NCI-H2227 (cell line): ENCODE measurements around the gene SPATC1L.

ENCODE experiments used
- DNase-seq: peaks from one replicate; lab custom pipeline; 2025; ENCODE audit not compliant: unreplicated experiment; lab: John Stamatoyannopoulos, UW

SPATC1L gene

DNA sequence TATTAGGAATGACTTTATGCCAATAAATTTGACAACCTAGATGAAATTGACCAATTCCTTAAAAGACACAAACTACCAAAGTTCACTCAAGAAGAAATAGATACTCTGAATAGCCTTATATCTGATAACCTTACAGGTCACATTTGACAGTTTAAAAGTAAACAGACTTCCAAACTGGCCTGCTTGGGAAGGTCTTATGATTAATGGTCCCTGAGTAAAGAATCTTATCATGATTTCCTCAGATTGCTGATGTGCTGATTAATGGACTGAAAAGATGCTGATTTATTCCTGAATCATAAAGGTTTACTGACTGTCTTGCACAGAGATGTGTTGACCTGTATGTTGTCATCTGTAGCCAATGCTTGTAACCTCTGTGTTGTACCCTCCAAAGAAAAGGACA lies 19.2 kb downstream of the SPATC1L start:
- DNase-seq = no peak

DNA sequence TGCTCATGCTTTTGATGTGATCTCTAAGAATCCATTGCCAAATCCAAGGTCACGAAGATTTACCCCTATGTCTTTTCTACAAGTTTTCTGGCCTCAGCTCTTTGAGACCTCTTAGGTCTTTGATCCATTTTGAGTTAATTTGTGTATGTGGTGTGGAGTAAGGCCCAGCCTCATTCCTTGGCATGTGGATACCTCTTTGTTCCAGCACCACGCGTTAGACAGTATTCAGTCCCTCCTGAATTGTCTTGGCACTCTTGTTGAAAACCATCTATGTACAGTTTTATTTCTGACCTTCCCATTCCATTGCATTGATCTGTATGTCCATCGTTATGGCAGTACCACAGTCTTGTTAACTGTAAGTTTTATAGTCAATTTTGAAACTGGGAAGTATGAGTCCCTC lies 20.9 kb downstream of the SPATC1L start:
- DNase-seq = no peak

DNA sequence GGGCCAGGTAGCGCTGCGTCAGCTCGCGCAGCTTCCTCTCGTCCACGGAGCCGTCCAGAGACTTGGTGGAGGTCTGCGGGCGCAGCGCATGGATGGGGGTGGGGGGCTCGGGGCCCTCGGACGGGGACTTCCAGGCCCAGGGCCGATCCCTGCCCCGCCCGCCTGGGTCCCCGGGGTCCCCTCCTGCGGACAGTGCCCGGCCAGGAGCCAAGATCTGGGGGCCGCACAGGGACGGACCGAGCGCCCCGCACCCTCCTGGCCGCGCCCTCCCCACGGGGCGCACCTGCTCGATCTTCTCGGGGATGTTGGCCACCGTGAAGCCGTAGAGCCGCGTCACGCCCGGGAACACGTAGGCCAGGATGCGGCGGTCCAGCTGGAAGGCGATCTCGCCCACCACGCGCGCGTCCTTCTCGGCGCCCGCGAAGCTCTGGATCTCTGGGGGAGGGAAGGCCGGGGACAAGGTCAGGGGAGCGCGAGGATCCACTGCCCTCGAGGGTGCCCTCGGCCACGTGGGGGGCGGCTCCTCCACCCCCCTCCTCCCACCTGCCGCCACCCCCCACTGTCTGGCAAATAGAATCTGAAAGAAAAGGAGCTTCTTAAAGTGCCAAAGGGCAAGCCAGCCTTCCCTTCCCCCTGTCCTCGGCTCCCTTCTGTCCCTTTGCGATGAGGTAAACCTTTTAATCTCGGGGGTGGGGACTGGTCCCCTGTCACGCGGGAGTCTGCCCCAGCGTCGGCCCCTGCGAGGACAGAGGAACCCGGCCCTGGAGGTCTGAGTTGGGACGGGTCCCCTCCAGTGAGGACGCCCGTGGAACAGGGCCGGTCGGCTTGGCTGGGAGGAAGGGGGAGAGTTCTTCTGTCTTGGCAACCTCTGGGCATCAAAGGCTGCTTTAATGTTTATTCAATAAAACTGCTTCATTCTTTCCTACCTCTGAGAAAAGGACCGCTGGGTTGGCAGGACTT lies 22.3 kb downstream of the SPATC1L start:
- DNase-seq = no peak

DNA sequence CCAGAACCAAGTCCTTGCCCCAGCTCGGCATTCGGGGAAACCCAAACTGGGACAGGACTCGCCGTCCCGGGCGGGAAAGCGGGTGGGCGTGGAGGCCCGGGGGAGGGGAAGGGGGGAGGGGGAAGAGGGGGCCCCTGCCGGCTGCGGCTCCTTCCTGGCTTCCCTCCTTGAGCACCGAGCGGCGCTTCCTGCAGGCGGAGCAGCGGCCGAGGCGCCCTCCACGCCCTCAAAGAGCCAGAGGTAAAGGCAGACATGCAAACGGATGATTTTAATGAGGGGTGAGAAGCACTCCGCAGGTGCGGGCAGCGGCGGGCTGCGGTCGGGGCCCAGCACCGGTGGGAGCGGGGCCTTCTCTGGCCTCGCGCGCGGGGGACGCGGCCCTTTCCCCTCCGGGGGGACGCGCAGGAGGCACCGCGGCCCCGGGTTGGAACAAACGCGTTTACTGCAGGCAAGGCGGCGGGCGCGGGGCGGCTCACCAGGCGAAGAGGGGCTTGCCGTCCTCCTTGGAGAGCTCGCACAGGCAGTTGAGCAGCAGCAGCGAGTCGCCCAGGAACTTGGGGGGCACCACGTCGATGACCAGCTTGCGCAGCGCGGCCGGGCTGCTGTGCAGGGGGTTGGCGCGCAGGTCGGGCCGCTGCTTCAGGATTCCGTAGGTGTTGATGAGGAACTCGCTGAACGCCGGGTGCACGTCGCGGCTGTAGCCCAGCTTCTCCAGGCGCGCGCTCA lies 23.2 kb downstream of the SPATC1L start:
- DNase-seq = no peak

DNA sequence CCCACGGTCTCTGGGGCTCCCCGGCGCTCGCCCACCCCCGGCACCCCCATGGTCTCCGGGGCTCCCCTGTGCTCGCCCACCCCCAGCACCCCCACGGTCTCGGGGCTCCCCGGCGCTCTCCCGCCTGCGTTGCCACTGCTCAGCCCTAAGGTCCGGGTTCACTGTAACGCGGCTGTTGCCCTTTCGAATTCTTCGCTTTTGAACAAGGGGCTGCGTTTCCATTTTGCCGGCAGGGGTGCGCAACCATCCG lies 23.7 kb downstream of the SPATC1L start:
- DNase-seq = no peak

DNA sequence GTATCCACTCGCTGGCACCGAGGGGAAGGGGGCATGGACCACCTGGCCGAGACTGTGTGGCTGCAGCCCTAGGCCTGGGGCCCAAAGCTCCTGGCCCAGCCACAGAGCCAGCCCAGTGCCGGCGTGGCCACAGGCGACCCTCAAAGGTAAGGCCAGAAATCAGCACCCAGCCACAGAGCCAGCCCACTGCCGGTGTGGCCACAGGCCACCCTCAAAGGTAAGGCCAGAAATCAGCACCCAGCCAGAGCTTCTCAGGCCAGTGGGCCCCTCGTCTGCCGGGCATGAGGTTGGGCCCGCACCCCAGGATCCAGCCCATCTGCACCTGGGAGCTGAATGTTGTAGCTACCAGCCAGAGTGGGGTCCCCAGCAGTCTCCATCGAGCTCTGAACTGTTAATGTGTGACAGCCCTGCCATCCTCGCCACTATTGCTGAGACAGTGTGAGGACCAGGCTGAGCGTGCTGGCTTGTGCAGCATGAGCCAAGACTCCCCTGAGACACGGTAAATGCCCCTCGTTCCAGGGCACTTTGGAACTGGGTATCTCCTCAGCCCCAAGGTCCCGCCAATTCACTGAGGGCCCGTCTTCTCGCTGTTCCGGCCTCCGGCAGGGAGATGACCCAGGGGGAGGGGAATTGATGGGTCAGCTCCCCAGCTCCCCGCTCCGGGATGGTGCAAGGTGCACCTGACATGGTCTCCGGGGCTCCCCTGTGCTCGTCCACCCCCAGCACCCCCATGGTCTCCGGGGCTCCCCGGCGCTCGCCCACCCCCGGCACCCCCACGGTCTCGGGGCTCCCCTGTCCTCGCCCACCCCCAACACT lies 24.2 kb downstream of the SPATC1L start:
- no peak for DNase-seq

DNA sequence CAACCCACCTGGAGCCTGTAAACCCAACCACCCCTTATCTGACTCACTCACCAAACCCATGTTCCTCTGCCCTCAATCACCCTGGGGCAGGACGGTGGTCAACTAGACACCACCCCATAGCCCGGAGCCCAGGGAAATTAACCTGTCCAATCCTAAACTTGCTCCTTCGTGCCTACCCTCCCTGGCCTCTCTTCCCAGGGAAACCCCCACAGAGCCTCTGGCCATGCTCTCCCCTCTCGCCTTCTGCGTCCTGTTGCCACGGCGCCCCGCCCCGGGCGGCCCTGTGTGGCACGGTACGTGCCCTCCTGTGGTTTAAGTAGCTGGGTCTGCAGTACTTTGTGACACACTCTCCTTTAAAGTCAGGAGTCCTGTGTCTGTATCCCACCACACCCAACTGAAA lies 24.9 kb downstream of the SPATC1L start:
- DNase-seq = no peak

DNA sequence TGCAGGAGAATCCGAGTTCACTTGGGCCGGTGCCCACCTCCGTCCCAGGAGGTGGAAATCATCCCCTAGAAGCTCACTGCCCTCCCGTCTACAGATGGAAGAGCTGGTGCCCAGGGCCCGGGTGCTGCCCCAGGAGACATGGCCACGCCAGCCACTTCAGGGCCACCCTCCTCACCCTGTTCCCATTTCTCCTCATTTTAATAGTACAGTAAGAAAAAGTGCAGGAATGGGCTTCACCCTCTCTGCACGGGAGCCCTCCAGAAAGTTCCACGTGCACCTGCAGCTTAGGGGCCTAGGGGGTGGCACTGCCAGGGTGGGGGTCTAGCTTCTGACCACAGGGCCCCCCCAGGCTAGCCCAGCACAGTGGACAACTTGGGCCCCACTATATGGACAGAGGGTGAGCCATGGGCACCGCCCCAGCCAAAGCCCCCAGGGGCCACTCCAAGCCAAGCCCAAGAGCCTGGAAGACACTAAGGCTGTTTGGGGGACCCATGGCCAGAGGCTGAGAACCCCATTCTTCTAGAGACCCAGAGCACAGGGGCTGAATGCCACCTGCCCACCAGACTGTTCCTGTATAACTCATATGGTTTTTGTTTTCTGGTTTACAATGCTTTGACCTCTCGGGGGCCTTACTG lies 25.5 kb downstream of the SPATC1L start:
- no peak for DNase-seq

DNA sequence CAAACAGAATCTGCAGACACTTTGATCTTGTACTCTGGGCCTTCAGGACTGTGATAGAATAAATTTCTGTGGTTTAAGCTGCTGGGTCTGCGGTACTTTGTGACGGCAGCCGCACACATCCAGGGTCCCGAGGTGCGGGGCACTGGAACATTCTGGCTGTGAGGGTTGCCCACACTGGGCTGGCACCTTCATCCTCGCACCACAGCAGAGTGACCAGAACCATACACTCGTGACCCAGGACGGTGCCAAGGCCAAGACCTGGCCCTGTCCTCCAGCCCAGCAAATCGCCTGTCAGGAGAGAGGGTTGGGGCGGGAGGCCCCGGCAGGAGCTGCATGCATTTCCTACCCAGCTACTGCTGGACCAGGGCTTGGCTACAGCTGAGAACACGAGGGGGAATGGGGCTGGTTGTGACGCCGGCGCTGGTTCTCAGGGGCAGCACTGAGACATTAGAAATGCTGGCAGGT lies 26.2 kb downstream of the SPATC1L start:
- DNase-seq = no peak

DNA sequence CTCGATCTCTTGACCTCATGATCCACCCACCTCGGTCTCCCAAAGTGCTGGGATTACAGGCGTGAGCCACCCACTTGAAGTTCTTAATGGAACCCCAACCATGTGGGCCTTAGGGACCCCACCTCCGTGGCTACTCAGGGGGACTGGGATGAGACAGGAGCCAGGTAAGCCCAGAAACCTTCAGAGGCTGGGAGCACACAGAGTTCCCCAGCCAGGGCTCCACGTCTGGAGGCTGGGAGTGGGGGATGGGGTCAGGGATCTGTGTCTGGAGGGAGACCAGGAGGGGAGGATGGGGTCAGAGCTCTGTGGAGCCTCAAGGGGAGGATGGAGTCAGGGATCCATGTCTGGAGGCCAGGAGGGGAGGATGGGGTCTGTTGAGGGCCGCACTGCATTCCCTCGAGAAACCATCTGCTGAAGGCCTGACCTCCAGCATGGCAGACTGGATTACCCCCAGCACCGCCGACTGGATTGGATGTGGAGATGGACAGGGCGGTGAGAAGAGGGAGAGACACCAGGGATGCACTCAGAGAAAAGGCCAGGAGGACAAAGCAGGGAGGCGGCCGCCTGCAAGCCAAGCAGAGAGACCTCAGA lies 26.8 kb downstream of the SPATC1L start:
- no peak for DNase-seq

DNA sequence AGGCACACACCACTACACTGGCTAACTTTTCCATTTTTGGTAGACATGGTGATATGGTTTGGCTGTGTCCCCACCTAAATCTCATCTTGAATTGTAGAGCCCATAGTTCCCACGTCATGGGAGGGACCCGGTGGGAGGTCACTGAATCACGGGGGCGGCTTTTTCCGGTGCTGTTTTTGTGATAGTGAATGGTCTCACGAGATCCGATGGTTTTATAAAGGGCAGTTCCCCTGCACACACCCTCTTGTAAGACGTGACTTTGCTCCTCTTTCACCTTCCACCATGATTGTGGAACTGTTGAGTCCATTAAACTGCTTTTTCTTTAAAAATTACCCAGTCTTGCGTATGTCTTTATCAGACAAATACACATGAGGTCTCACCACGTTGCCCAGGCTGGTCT lies 27.6 kb downstream of the SPATC1L start:
- no peak for DNase-seq

DNA sequence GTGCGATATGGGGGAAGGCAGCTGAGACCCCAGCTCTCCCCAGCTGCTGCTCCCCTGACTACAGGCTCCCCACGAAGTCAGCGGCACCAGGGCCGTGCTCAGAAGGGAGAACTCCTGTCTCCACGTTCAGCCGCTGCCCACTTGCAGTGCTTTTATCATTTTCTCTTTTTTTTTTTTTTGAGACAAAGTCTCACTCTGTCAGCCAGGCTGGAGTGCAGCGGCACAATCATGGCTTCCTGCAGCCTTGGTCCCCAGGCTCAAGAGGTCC lies 27.9 kb downstream of the SPATC1L start:
- DNase-seq = no peak

DNA sequence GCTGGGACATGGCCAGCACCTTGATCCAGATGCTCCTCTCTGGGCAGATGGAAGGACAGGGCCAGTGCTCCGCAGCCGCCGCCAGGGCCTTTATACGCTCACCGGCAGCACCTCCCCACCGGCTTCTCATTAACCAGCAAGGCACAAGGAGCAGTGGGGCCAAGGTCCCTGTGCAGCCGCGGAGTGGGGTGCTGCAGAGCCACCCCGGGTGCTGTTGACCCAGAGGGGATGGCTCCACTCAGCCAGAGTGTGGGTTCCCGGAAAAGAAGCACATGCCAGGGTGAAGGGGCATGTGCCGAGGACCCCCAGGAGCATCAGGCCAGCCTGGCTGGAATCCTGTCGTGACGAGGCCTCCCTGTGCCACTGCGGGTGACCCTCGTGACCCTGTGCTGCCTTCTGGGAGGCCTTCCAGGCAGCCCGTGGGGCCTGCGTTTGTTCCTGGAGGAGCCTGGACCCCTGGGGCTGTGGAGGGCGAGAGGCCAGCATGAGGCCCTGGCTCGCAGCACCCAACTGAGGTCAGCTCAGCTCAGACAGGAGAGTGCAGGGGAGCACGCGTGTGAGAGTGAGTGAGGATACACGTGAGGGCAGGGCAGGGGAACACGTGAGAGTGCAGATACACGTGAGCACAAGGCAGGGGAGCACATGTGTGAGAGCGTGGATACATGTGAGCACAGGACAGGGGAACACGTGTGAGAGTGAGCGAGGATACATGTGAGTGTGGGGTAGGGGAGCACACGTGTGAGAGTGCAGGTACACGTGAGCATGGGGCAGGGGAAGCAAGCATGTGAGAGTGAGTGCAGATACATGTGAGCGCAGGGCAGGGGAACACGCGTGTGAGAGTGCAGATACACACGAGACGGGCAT lies 28.5 kb downstream of the SPATC1L start, which contains the start of gene FTCD:
Gene FTCD, minus strand, starts transcription at position 66 of the 864 bp plus-strand sequence. Its CDS starts 56 bp downstream, at position 10.
- DNase-seq = no peak

DNA sequence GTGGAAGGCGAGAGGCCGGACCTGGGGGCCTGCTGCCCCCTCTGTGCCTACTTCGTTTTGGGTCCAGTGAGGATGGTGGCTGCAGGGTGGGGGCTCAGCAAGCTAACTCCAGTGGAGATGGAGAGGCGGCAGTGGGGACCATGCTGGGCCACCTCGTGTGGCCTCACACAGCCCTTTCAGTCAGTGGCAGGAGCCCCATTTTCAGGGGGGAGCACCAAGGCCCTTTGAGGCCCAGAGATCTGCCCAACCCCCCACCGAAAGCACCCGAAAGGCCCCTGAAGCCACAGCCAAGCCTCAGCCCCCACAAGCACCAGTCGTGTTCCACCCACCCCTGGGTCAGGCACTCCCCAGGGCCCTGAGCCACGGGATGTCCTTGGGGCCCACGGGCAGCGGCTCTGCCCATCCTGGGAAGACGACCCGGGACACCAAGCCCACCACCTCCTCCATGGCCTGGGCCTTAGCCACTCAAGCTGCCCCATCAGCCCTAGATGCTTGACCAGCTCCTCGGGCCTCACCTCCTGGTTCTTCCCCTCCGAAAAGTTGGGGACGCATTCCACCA lies 29.2 kb downstream of the SPATC1L start:
- DNase-seq = no peak

DNA sequence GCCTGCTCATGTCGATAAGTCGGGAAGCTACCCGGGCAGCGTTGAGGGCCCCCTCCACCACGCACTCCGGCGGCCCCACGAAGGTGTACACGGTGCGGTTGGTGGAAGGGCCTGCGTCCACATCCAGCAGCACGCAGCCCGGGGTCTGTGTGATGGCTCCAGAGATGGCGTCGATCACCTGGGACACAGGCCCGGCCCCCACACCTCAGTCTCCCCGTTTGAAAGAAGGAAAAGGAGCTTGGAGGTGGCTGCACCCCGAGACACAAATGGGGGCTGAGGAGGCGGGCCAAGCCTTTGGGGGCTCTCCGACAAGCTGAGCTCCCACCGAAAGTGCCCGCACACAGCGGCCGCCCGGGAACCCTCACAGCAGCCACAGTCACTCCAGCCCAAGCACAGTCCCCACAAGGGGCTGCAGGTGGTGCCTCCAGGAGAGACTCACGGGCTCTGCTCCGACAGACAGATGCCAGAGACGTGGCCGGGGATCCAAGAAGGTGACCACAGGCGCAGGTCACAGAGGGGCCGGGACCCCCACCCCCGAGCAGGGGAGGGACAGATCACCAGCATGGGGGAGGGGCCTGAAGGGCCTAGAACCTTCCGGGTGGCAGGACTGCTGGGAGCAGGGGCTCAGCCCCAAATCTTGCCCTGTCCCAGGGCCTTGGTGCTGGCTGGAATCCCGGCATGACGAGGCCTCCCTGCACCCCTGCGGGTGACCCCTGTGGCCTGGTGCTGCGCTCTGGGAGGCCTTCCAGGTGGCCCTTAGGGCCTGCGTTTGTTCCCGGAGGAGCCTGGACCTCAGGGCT lies 29.9 kb downstream of the SPATC1L start:
- no peak for DNase-seq

DNA sequence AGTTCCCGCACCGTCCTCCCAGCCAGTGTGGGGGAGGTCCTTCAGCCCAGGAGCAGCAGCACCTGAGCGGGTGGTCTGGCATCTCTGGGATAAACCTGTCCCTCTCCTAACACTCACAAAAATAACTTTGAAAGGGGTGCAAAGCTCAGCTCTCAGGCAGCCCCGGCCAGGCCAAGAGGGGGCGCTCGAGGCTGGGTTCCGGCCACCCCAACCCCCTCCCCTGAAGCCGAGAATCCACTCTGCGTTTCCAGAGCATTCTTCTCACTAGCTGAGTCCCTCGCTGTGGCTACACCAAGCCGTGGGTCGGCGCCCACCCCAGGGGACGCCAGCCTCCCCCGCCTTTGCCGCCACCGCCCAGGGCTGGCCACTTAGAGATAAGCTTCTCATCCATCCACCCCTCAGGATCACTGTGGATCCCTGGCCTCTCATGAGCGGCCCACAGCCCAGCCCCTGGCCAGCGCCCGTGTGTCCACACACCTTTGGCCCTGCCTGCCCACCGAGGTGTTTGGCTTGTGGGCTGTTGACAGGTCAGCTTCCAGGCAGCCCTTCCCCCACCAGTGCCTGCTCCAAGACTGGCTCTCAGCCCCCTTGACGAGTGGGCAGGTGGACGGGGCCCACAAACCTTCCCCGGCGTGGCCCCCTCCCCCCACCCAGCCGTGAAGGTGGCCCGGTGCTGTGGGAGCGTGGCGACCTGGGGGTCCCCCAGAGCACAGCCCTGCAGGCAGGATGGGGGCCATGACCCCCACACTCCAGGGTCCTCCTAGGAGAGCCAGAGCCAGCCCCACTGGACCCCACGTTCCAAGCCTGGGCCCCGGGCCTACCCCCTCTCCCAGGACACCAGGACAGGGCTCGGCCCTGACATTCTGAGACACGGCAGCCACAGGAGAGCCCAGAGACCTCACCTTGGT lies 30.8 kb downstream of the SPATC1L start:
- DNase-seq = no peak

DNA sequence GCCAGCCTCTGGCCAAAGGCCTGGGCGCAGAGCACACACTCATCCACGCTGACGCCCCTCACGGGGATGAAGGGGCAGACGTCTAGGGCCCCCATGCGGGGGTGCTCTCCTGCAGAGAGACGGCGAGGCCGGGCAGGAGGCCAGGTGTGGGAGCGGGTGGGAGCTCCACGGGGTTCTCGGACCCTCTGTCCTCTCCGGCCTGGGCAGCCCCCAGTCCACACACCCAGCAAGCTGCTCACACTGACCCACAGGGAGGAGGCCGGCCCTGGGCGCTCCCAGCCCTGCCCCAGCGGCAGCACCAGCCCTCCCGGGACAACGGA lies 31.4 kb downstream of the SPATC1L start:
- DNase-seq = no peak
